Measurements from ENCODE around the gene LMF1.

DNA sequence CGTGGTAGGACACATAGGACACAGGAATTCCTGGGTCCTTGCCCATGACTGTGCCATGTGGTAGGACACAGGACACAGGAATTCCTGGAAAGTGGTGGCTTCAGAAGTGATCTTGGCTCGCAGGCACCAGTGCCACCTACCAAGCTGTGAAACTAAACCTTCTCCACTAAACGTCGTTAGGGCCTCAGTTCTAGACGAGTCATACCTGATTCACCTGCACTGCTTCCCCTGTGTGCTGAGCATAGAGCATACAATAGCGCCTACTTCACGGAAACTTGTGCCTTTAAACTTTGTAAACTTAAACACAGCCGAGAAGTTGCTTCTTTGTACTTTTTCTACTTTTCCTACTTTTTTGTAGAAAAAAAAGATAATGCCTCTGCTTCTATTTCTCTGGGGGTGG, 15.6 kb upstream of the LMF1 start:
- no peak for TF ChIP-seq EZH2 (IDR thresholded peaks at IDR 0.05)
- no peak for TF ChIP-seq EZH2phosphoT487 (IDR thresholded peaks at IDR 0.05; ENCODE audit: borderline replicate concordance)
- TF ChIP-seq, protein P1, sequence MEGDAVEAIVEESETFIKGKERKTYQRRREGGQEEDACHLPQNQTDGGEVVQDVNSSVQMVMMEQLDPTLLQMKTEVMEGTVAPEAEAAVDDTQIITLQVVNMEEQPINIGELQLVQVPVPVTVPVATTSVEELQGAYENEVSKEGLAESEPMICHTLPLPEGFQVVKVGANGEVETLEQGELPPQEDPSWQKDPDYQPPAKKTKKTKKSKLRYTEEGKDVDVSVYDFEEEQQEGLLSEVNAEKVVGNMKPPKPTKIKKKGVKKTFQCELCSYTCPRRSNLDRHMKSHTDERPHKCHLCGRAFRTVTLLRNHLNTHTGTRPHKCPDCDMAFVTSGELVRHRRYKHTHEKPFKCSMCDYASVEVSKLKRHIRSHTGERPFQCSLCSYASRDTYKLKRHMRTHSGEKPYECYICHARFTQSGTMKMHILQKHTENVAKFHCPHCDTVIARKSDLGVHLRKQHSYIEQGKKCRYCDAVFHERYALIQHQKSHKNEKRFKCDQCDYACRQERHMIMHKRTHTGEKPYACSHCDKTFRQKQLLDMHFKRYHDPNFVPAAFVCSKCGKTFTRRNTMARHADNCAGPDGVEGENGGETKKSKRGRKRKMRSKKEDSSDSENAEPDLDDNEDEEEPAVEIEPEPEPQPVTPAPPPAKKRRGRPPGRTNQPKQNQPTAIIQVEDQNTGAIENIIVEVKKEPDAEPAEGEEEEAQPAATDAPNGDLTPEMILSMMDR (IDR thresholded peaks at IDR 0.05 in 2 of 3, conservative IDR thresholded peaks at IDR 0.05 in 1 of 3; ENCODE audit: borderline replicate concordance in 1 of 3, insufficient read depth in 1 of 3, low read depth in 2 of 3, low read length in 2 of 3): no peak
- TF ChIP-seq ZNF274 (IDR thresholded peaks at IDR 0.05; ENCODE audit: low read depth, low read length): no peak
- TF ChIP-seq EGR1 (IDR thresholded peaks at IDR 0.05; ENCODE audit: low read depth): no peak
- TF ChIP-seq CBX3 (IDR thresholded peaks at IDR 0.05; ENCODE audit: low read depth): no peak

All from HCT116 (cell line).